Mesenchymal stem cell (in vitro differentiated cells and primary cell): ENCODE data around the gene EPC1.

Source experiments
- DNase-seq: peaks from one replicate; pipeline ENCODE4 v3.0.0-alpha.2; 2013
- H2AFZ ChIP-seq: one replicate; pipeline ENCODE4 v1.6.1; 2013; ENCODE audit warnings: low read depth, mild to moderate bottlenecking, control low read depth, inconsistent platforms, low read length, moderate library complexity
- H2AK5ac ChIP-seq: 2 replicates; pipeline ENCODE4 v1.6.1; 2013; ENCODE audit warnings: low read length, moderate library complexity, mild to moderate bottlenecking, inconsistent platforms; ENCODE audit not compliant: severe bottlenecking
- H2BK120ac ChIP-seq: one replicate; pipeline ENCODE4 v1.6.1; 2013; ENCODE audit warnings: low read depth, mild to moderate bottlenecking, inconsistent platforms, low read length, moderate library complexity
- H2BK12ac ChIP-seq, 2 experiments: one replicate each; pipeline ENCODE4 v1.6.1; 2013; ENCODE audit warnings: inconsistent platforms in 2 of 2, low read length in 2 of 2, mild to moderate bottlenecking in 2 of 2, moderate library complexity in 2 of 2, control low read depth in 1 of 2
- H2BK15ac ChIP-seq: one replicate; pipeline ENCODE4 v1.6.1; 2013; ENCODE audit warnings: mild to moderate bottlenecking, low read depth, inconsistent platforms; ENCODE audit not compliant: poor library complexity, severe bottlenecking
- H2BK5ac ChIP-seq: 2 replicates; pipeline ENCODE4 v1.6.1; 2013; ENCODE audit warnings: low read depth, mild to moderate bottlenecking, low read length, control low read depth, inconsistent platforms; ENCODE audit not compliant: poor library complexity, severe bottlenecking
- H3K14ac ChIP-seq, 2 experiments: one replicate each; pipeline ENCODE4 v1.6.1; 2013; ENCODE audit warnings: inconsistent platforms in 2 of 2, low read length in 2 of 2, control low read depth in 1 of 2, mild to moderate bottlenecking in 1 of 2, moderate library complexity in 1 of 2
- H3K18ac ChIP-seq, 2 experiments: one replicate each; pipeline ENCODE4 v1.6.1; 2013; ENCODE audit warnings: inconsistent platforms in 2 of 2, low read length in 2 of 2, control low read depth in 1 of 2, low read depth in 1 of 2, mild to moderate bottlenecking in 1 of 2
- H3K23ac ChIP-seq, 2 experiments: one replicate each; pipeline ENCODE4 v1.6.1; 2013; ENCODE audit warnings: inconsistent platforms in 2 of 2, low read length in 2 of 2, mild to moderate bottlenecking in 2 of 2, moderate library complexity in 2 of 2, control low read depth in 1 of 2
- H3K27ac ChIP-seq: 2 replicates; pipeline ENCODE4 v1.5.1; 2013; ENCODE audit warnings: mild to moderate bottlenecking, moderate library complexity, low read length, control low read depth, inconsistent platforms; ENCODE audit not compliant: poor library complexity, severe bottlenecking
- H3K27me3 ChIP-seq, 2 experiments: 2 replicates each; pipeline versions ENCODE4 v1.6.1 to v1.7.0; 2013; ENCODE audit warnings: low read length in 2 of 2, mild to moderate bottlenecking in 2 of 2, moderate library complexity in 2 of 2, control low read depth in 1 of 2, inconsistent platforms in 1 of 2; ENCODE audit not compliant: control insufficient read depth in 1 of 2, insufficient read depth in 1 of 2
- H3K36me3 ChIP-seq, 2 experiments: 2 replicates each; pipeline versions ENCODE4 v1.6.1 to v1.7.0; 2013; ENCODE audit warnings: low read length in 2 of 2, control low read depth in 1 of 2, inconsistent platforms in 1 of 2, low read depth in 1 of 2, mild to moderate bottlenecking in 1 of 2; ENCODE audit not compliant: insufficient read depth in 2 of 2, control insufficient read depth in 1 of 2
- H3K4ac ChIP-seq, 2 experiments: one replicate each; pipeline ENCODE4 v1.6.1; 2013; ENCODE audit warnings: inconsistent platforms in 2 of 2, low read length in 2 of 2, mild to moderate bottlenecking in 2 of 2, moderate library complexity in 2 of 2, control low read depth in 1 of 2, low read depth in 1 of 2
- H3K4me1 ChIP-seq: 2 replicates; pipeline ENCODE4 v1.6.1; 2013; ENCODE audit warnings: low read depth, low read length, control low read depth; ENCODE audit not compliant: control insufficient read depth, insufficient read depth
- H3K4me2 ChIP-seq: 2 replicates; pipeline ENCODE4 v1.6.1; 2013; ENCODE audit warnings: low read length, mild to moderate bottlenecking, inconsistent platforms; ENCODE audit not compliant: poor library complexity, severe bottlenecking
- H3K4me3 ChIP-seq, 2 experiments: 2 replicates each; pipeline versions ENCODE4 v1.5.1 to v1.7.0; 2013; ENCODE audit warnings: low read length in 2 of 2, mild to moderate bottlenecking in 2 of 2, control low read depth in 1 of 2, low read depth in 1 of 2; ENCODE audit not compliant: insufficient read depth in 1 of 2
- H3K79me1 ChIP-seq: replicated peaks from 2 replicates; pipeline ENCODE4 v1.6.1; 2013; ENCODE audit warnings: mild to moderate bottlenecking, control low read depth, low read length, inconsistent platforms; ENCODE audit not compliant: poor library complexity, severe bottlenecking
- H3K9ac ChIP-seq: 2 replicates; pipeline ENCODE4 v1.7.0; 2013; ENCODE audit warnings: mild to moderate bottlenecking, low read length, moderate library complexity
- H3K9me3 ChIP-seq: 2 replicates; pipeline ENCODE4 v1.7.0; 2013; ENCODE audit warnings: mild to moderate bottlenecking, low read length; ENCODE audit not compliant: control insufficient read depth
- H4K8ac ChIP-seq: one replicate; pipeline ENCODE4 v1.6.1; 2013; ENCODE audit warnings: inconsistent platforms, mild to moderate bottlenecking, low read length, moderate library complexity
- H4K91ac ChIP-seq: one replicate; pipeline ENCODE4 v1.6.1; 2013; ENCODE audit warnings: mild to moderate bottlenecking, low read length, inconsistent platforms
- WGBS: methylation state at CpG from one replicate; pipeline ENCODE4 v1.1.7; 2013; ENCODE audit warnings: mixed read lengths; 5-methylcytosine and 5-hydroxymethylcytosine counted together

The EPC1 gene

GRCh38 chr10:32371101-32371500 lies 24.1 kb upstream of the EPC1 start:
- Histone ChIP-seq H3K4me3 (no peak overlapping the region), H2AFZ (no peak overlapping the region), H3K14ac (no peak overlapping the region), H4K8ac (no peak overlapping the region), H3K27ac (no peak overlapping the region), H3K27me3 (no peaks in the 10 kb centered on the region), H3K36me3 (no peaks in the 10 kb centered on the region), H3K23ac (no peak overlapping the region), H4K91ac (no peak overlapping the region), H3K18ac (no peak overlapping the region), H2BK12ac (no peak overlapping the region), H3K9me3 (no peaks in the 10 kb centered on the region), H3K79me1 (peaks cover 3% of the 10 kb centered on the region), H3K4me1 (no peaks in the 10 kb centered on the region), H3K9ac (no peak overlapping the region), H2AK5ac (no peak overlapping the region), H2BK120ac (no peak overlapping the region), H2BK5ac (no peak overlapping the region), H2BK15ac (no peak overlapping the region), H3K4ac (no peak overlapping the region), H3K4me2 (no peak overlapping the region)
- no peak for DNase-seq
- 100% methylated on average over 1 of the region's 1 CpG for WGBS

GRCh38 chr10:32367793-32368453 lies 21.0 kb upstream of the EPC1 start:
- no peak overlapping the region for H3K18ac ChIP-seq
- H3K9ac ChIP-seq, result peak overlapping the region; percentile 51
- no peak overlapping the region for H3K4me2 ChIP-seq
- DNase-seq, result peak; percentile 69
- H3K36me3 ChIP-seq, result no peaks in the 10 kb centered on the region
- H2BK12ac ChIP-seq, result no peak overlapping the region
- peaks cover 7% of the 10 kb centered on the region for H3K79me1 ChIP-seq
- H3K4ac ChIP-seq, result no peak overlapping the region
- H3K27ac ChIP-seq, result no peak overlapping the region
- 55% methylated on average over 6 of the region's 7 CpGs for WGBS
- H2AFZ ChIP-seq, result no peak overlapping the region
- H4K8ac ChIP-seq, result no peak overlapping the region
- no peaks in the 10 kb centered on the region for H3K4me1 ChIP-seq
- no peaks in the 10 kb centered on the region for H3K27me3 ChIP-seq
- no peak overlapping the region for H2AK5ac ChIP-seq
- no peak overlapping the region for H2BK120ac ChIP-seq
- H4K91ac ChIP-seq, result no peak overlapping the region
- no peaks in the 10 kb centered on the region for H3K9me3 ChIP-seq
- H3K4me3 ChIP-seq, result no peak overlapping the region
- no peak overlapping the region for H2BK15ac ChIP-seq
- H3K23ac ChIP-seq, result no peak overlapping the region
- no peak overlapping the region for H3K14ac ChIP-seq
- H2BK5ac ChIP-seq, result no peak overlapping the region

- Histone ChIP-seq H3K14ac (no peak overlapping the region), H2BK12ac (no peak overlapping the region), H3K4me3 (no peak overlapping the region), H2BK120ac (no peak overlapping the region), H3K4ac (no peak overlapping the region), H3K36me3 (no peaks in the 10 kb centered on the region), H2BK15ac (no peak overlapping the region), H3K9ac (no peak overlapping the region), H3K4me1 (no peaks in the 10 kb centered on the region), H2AK5ac (no peak overlapping the region), H2AFZ (no peak overlapping the region), H4K8ac (no peak overlapping the region), H2BK5ac (no peak overlapping the region), H3K27me3 (no peaks in the 10 kb centered on the region), H3K18ac (no peak overlapping the region), H4K91ac (no peak overlapping the region), H3K4me2 (no peak overlapping the region), H3K9me3 (no peaks in the 10 kb centered on the region), H3K27ac (no peak overlapping the region), H3K23ac (no peak overlapping the region), H3K79me1 (peaks cover 12% of the 10 kb centered on the region)
- WGBS, result 93% methylated on average over 2 of the region's 3 CpGs
- no peak for DNase-seq
Observed at GRCh38 chr10:32366588-32366987, 19.6 kb upstream of the EPC1 start.

- peaks cover 1% of the 10 kb centered on the region for H3K4me1 ChIP-seq
- no peak overlapping the region for H2AK5ac ChIP-seq
- no CpG with 5 or more reads among the region's 4 CpGs for whole genome bisulfite sequencing
- DNase-seq, result no peak
- H3K4ac ChIP-seq, result no peak overlapping the region
- H3K14ac ChIP-seq, result no peak overlapping the region
- H3K4me3 ChIP-seq, result no peak overlapping the region
- H3K9me3 ChIP-seq, result no peaks in the 10 kb centered on the region
- H2BK12ac ChIP-seq, result no peak overlapping the region
- H3K4me2 ChIP-seq, result no peak overlapping the region
- H4K91ac ChIP-seq, result no peak overlapping the region
- no peak overlapping the region for H2BK120ac ChIP-seq
- no peak overlapping the region for H3K9ac ChIP-seq
- H4K8ac ChIP-seq, result no peak overlapping the region
- H3K27ac ChIP-seq, result no peak overlapping the region
- no peak overlapping the region for H3K23ac ChIP-seq
- H3K27me3 ChIP-seq, result no peaks in the 10 kb centered on the region
- H3K79me1 ChIP-seq, result peaks cover 14% of the 10 kb centered on the region
- H3K18ac ChIP-seq, result no peak overlapping the region
- H3K36me3 ChIP-seq, result no peaks in the 10 kb centered on the region
- H2BK5ac ChIP-seq, result no peak overlapping the region
- H2AFZ ChIP-seq, result no peak overlapping the region
- no peak overlapping the region for H2BK15ac ChIP-seq
Observed at GRCh38 chr10:32366111-32366510, 19.2 kb upstream of the EPC1 start.
